ENCODE measurements around the gene IL24. TPM values are rescaled to one million over a fixed set of nuclear protein-coding genes. Genes with fewer than 3 reads are reported as not detected.
"Not testable (repeated sequence)": the region's sequence is repeated elsewhere in the genome, so short reads cannot be mapped to it uniquely, and the experiment has no call there.

The IL24 gene
- polyA plus RNA-seq, 3 donors: 0.09 to 7.7 TPM; not detected in 1

DNA sequence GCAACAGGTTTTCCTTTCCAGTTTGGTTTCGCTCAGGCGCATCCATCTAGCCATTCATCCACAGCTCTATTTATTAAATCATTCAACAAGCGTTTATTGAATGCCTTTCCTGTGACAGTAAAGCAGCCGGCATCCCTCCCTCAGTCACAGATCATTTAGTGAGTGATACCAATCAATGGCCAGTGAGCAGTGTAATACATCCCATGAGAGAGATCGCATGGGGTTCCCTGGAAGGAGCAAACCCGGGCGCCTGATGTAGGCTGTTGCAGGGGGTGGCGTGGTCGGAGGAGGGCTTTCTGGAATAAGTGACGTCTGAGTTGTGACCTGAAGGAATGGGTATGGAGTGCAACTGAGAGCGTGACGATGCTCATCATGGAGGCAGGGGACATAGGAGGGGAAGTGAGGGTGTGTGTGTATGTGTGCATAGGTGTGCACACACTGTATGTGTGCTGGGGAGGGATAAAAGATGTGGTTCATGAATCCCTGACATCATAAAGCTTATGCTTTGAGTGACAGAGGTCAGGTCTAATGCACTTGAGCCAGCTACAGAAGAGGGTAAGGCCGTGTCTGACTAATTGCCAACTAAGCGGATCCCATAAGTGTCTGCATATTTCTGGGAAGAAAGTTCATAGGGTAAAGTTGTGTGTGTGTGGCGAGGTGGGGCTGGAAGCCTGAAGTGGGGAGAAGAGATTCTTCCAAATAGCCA, 17.9 kb downstream of the IL24 start:
- 78 to 85% (median 82%) methylated on average over 15 of the region's 15 CpGs for WGBS, 3 donors
- no peak overlapping the region for H3K27ac ChIP-seq (ENCODE audit: low read depth, low read length)

DNA sequence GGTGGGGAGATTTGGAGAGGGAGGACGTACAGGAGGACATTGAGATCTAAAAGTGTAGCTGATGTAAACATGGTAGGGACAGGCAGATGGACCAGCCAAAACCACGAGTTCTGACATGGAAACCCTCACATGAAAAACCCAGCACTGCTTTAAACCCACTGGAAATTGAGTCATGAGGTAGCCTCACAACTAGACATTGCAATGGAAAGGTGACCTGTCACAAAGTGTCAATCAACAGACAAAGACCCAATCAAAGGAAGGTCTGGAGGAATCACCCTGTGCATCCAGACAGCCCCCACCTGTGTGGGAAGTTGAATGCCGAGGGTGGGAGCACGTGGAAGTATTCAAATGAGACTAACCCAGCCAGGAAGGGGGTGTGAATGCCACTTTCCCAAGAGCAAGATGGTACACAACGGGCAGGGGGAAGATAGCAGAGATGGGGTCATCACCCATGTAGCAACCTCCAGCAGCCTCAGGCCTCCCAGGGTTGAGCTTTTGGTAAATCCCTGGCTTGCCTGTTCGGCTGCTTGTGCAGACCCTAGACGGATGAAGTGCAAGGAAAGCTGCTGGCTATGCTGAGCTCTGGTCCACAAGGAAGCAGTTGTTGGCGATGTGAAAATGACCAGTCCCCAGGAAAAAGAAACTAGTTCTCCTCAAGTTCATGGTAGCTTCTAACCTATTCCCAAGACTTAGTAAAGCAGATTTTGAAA, 18.9 kb downstream of the IL24 start:
- WGBS, 3 donors: 74 to 78% (median 75%) methylated on average over 8 of the region's 8 CpGs
- H3K27ac ChIP-seq (ENCODE audit: low read depth, low read length): no peak overlapping the region

DNA sequence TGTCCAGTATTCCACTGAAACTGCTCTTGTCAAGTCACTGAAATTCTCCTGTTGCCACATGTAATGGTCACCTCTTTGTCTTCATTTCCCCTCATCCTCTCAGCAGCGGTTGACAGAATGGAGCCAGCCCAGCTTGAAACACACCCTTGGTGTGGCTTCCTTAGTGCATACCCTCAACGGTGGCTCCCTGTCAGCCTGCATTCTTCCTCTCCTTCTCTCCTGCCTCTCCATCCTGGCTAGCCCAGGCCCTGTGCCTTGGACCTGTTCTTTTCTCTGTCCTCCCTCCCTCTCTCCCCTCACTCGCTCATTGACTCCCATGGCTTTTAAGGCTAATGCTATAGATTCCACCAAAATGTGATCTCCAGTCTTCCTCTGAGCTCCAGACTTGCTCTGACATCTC, 20.8 kb downstream of the IL24 start:
- 69 to 81% (median 73%) methylated on average over 3 of the region's 3 CpGs for WGBS, 3 donors

DNA sequence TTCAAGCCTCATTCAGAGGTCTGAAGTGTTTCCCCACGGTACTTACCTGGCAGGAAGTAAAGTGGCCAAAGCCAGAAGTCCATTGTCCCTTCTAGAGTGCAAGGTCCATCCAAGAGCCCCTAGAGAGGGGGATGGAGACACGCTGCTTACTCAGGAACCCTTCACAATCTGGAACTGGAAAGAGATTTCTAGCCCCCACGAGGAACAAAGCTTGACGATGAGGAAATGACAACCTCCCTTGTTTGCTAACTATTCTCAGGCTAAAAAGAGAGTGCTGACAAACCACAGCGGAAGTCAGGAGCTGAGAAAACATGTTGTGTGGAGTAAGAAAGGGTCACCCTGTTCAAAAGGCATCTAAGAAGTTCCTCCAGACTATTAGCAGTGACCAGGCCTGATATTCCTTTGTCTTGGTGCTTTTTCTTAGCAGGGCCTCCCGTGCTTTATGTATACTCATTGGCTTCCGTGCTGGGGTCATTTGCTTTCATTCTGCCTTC, 24.6 kb downstream of the IL24 start, which contains the start of gene FCMR:
TSS of gene FCMR (minus strand) at position 170 of the 494 bp plus-strand sequence. CDS start at position 83, 87 bp downstream.
- WGBS, 3 donors: 31 to 62% (median 32%) methylated on average over 7 of the region's 7 CpGs
- H3K27ac ChIP-seq (ENCODE audit: low read depth, low read length): no peak within 1 kb of the TSS

More for the DNA sequence above, 20.8 kb downstream of the IL24 start:
- no peak overlapping the region for H3K27ac ChIP-seq (ENCODE audit: low read depth, low read length)

DNA sequence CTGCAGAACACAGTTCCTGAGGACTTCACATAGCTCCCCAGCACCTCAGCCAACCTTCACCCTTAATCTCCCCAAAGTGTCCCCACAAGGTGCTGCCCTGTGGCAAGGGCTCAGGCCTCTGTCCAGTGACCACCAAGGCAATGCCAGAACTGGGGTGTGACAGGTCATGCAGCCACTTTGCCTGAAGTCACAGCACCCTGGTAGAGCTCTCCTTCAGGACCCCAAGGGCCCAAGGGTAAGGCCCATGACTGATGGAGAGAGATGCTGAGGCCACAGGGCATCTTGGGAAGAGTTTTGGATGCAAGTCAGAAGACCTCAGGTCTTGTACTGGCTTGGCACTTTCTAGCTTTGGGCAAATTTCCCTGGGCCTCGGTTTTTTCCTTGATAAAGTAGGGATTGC, 25.3 kb downstream of the IL24 start:
- WGBS, 3 donors: 69 to 82% (median 71%) methylated on average over 1 of the region's 1 CpG

DNA sequence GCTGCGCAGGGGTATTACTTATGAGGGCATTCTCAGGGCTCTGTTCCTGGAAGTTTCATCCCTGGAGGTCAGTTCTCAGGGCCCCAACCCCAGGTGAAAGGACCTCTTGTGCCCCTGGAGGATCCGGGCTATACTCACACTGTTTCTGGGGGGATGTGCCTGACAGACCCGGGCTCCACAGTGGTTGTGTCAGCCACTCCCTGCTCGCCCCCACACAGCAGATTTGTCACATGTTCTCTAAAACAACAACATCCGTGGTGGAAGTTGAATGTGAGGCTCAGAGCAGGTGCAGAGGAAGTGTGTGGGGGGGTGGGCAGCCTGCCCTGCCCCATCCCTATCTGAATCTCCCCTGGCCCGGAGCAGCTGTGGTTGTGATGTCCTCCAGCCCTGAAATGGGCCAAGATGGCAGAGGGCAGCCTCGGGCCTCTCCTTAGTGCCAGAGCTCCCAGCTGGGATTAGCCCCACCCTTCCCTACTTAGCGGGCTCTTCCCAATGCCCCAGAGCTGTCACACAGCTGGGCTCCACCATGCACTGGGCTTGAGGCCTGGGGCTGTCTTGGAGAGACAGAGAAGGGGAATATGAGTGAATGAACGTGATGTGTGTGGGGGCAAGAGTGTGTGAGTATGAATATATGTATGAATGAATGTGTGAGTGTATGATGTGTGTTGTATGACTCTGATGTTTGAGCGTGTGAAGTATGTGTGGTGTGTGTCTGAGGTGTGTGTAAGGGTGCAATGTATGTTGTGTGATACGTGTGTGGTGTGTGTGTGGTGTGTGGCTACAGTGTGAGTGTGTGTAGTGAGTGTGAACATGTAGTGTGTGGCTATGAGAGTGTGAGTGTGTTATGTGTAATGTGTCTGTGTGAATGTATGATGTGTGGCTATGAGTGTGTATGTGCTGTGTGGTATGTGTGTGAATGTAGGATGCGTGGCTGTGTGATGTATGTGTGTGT, 26.0 kb downstream of the IL24 start:
- no peak overlapping the region for H3K27ac ChIP-seq (ENCODE audit: low read depth, low read length)
- 54 to 77% (median 55%) methylated on average over 12 of the region's 12 CpGs for WGBS, 3 donors

More for the DNA sequence above, 25.3 kb downstream of the IL24 start:
- H3K27ac ChIP-seq (ENCODE audit: low read depth, low read length): no peak overlapping the region

DNA sequence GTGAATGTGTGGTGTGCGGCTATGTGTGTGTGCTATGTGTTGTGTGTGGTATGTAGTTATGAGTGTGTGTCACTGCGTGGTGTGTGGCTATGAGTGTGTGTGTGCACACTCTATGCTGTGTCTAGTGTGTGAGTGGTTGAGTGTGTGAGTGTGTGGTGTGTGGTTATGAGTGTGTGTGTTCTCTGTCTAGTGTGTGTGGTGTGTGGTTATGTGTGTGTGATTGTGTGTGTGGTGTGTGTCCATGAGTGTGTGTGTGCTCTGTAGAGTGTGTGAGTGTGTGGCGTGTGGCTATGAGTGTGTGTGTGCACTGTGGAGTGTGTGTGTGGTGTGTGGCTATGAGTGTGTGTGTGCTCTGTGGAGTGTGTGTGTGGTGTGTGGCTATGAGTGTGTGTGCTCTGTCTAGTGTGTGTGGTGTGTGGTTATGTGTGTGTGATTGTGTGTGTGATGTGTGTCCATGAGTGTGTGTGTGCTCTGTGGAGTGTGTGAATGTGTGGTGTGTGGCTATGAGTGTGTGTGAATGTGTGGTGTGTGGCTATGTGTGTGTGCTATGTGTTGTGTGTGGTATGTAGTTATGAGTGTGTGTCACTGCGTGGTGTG, 26.8 kb downstream of the IL24 start:
- WGBS, 3 donors: 92 to 100% (median 98%) methylated on average over 4 of the region's 4 CpGs
- H3K27ac ChIP-seq (ENCODE audit: low read depth, low read length): not testable (repeated sequence)

DNA sequence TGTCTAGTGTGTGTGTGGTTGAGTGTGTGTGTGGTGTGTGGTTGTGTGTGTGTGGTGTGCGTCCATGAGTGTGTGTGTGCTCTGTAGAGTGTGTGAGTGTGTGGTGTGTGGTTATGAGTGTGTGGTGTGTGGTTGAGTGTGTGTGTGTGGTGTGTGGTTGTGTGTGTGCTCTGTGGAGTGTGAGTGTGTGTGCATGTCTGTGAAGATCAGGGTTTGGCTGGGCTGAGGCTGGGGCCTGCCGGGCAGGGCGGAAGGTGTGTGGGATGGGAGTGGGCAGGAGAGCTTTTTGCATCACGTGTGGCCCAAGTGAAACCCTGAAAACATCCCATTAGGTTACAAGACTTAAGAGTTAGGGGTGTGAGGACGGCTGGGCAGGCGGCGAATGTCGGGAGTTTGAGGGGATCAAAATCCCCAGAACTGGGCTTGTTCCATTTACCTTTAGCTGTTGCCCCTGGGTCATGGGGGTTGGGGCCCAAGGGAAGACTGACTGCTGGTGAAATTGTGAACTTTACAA, 27.4 kb downstream of the IL24 start:
- H3K27ac ChIP-seq (ENCODE audit: low read depth, low read length): no peak overlapping the region
- WGBS, 3 donors: 78 to 88% (median 83%) methylated on average over 8 of the region's 8 CpGs

DNA sequence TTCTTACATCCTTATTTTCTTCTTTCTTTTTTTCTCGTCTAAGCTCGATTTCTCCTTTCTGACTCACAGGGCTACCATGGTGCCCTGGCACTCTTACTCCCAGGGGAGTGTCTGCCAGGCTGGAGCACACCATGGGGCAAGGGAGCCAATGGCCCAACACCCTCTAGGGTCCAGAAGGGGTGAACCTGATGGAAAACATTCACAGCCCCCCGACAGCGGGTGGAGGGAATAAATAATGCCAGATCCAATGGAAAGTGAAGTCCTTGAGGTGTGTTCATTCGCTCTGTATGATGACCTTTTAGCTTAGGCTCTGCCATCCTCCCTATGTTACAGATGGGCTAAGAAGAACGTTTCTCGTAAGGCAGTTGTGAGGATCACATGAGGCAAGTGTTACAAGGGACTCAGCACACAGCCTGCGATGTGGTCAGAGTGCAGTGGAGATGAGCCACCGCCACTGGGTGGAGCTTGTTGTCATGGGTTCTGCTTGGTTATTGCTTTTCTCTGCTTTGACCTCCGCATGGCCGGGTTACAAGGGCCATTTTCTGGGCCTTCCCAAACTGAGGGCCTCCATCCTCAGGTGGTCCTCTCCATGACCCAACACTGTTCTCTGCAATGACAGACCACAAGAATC, 28.0 kb downstream of the IL24 start:
- H3K27ac ChIP-seq (ENCODE audit: low read depth, low read length): no peak overlapping the region
- WGBS, 3 donors: 70 to 85% (median 75%) methylated on average over 11 of the region's 11 CpGs

DNA sequence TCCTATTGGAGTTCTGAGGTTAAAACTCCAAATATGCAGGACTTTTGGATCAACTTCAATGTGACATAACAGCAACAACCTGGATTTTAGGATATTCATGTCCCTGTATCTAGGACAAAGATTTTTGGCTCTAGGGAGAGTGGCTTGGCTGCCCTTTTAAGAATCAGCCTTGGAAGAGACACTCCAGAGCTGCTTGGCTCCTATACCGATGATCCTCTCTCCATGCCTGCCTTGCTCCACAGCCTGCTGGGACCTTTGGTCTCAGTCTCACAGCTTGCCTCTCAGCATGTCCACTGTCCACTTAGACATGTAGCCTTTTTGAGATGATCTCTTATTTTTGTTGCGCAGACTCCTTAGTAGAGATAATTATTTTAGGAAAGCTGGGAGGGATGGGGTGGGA, 29.0 kb downstream of the IL24 start:
- 78 to 84% (median 79%) methylated on average over 2 of the region's 2 CpGs for WGBS, 3 donors
- H3K27ac ChIP-seq (ENCODE audit: low read depth, low read length): no peak overlapping the region

DNA sequence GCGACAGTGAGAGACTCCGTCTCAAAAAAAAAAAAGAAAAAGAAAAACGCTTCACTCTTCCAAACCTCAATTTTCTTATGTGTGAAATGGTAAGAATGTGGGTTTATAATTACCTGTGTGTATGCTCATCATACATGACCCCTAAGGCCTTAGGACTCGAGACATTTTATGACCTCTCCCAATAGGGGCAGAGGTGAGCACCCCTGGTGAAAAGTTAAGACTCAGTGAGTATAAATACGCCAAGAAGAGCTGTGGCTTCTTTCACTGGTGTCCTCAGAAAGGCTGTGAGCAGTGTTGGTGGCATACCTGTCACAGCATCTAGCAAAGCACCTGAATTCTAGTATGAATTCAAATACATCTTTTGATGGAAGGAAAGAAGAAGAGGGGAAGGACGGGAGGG, 32.3 kb downstream of the IL24 start:
- WGBS, 3 donors: 77 to 92% (median 79%) methylated on average over 6 of the region's 6 CpGs
- no peak overlapping the region for H3K27ac ChIP-seq (ENCODE audit: low read depth, low read length)

DNA sequence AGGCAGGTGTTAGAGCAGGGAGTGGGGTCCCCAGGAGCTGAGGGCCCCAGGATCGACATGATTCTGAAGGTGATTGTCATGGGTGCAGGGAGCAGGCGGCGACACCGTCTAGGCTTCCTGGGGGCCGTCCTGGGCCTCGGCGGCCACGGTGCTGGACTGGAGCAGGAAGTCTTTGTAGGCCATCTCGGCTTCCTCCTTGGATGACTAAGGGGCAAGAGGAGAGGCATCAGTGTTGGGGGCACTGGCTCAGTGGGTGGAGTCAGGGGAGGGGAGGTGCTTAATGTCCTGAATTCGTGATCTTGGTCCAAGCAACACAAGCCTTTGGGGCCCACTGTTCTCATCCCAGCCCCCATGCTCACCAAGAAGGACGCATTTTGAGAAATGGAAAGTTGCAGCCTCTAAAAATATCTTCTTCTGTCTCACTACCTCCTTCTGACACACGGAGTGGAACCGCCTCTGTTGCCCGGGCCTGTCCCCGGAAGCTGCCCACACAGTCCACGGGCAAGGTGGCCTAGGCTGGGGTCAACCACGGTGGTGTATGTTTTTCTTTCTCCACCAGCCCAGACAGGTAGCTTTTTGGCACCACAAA, 33.1 kb downstream of the IL24 start:
- H3K27ac ChIP-seq (ENCODE audit: low read depth, low read length): no peak overlapping the region
- WGBS, 3 donors: 59 to 76% (median 61%) methylated on average over 17 of the region's 17 CpGs

DNA sequence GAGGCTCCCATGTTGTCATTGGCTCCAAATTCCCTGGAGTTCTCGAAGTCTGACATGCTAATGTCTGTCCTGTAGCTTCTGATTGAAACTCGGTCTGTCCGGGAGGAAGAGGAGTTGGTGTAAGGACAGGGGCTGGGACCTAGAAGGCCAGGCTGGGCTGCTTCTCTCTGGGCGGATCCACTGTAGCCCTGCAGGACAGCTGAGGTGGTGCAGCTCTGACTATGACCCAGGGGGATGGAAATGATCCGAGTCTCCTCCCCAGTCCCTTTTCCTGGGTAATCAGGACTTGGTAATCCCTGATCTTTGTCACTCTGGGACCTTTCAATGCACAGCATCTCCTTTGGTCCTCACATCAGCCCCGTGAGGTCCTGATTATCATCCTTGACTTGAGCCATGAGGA, 34.5 kb downstream of the IL24 start:
- 78 to 85% (median 82%) methylated on average over 6 of the region's 6 CpGs for WGBS, 3 donors
- H3K27ac ChIP-seq (ENCODE audit: low read depth, low read length): no peak overlapping the region

DNA sequence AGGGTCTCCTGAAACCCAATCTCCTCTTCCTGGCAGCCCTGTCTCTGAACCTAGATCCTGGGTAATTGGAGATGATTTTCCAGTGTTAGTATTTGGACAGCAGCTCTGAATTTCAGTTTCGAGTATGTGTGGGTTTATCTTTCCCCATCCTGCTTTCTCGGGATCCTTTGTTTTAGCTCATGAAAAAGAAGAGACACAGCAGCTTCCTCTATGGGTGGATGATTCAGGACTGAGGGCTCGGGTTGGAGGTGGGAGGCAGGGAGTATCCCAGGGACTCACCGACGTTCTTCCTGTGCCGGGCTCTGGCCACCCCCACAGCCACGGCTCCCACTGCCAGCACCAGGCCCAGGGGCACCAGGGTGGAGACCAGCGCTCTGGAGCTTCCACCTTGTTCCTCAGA, 34.9 kb downstream of the IL24 start:
- 64 to 92% (median 66%) methylated on average over 8 of the region's 8 CpGs for WGBS, 3 donors
- H3K27ac ChIP-seq (ENCODE audit: low read depth, low read length): no peak overlapping the region

DNA sequence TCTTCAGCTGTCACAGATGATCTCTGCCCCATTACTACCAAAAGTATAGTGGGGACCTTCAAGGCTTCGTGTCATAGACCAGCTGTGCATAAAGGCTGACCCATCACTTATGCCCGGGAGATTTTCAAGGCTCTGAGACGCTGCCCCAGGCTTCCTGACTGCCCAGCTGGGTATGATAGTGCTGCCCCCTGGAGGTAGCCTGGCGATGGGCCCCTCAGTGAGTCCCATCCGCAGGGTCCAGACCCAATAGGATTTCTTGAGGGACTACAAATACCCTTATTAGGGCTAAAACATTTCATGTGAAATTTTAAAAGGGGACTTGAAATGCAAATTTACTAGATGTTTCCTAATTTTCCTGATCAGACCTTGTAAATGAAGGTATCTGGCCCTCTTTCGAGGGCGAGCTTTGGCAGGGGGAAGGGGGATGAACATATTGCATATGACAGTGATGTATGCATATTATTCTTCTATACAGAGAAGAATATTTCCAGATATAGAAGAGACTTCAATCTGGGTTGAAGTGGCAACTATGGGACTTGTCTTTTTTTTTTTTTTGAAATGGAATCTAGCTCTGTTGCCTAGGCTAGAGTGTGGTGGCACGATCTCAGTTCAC, 36.2 kb downstream of the IL24 start:
- 65 to 68% (median 67%) methylated on average over 8 of the region's 8 CpGs for WGBS, 3 donors
- H3K27ac ChIP-seq (ENCODE audit: low read depth, low read length): no peak overlapping the region

DNA sequence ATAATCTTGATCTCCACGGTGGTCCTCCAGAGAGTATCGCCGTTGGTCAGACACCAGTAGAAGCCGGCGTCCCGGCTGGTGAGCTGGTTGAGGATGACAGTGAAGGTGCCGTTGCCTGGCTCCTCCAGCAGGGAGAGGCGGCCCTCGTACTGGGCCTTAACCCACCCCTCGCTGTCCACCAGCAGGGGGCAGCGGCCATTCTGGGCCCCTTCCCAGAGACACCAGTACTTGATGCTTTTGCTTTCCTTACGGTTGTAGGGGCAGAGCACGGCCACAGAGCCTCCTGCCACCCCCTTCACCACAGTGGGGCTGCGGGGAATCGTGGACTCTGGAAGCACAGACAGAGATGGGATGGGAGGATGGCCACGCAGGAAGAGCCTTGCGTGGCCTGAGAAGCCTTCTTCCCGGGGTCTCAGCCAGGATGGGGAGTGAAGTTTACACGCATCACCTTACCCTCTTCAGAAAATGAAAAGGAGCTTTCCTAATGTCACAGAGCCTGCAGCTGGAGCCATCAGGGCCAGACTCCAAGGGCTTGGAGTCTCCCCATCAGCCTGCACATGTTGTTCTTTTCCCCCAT, 38.3 kb downstream of the IL24 start:
- WGBS, 3 donors: 46 to 61% (median 59%) methylated on average over 19 of the region's 19 CpGs
- no peak overlapping the region for H3K27ac ChIP-seq (ENCODE audit: low read depth, low read length)

DNA sequence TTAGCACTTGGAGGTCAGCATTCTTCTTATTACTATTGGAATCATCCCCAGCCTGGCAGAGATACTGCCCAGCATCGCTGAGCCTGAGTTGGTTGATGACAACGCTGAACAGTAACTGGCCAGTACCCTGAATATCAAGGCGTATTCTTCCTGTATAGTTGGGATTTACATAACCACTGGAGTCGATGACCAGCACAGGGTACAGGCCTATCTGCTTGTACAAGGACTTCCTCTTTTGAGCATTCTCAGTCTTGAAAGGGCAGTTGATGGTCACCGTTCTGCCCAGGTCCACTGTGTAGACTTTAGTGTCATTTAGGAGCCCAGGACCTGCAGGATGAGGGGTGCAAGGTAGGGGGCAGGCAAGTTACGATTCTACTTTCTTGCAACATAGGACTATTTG, 40.2 kb downstream of the IL24 start:
- H3K27ac ChIP-seq (ENCODE audit: low read depth, low read length): no peak overlapping the region
- 87 to 92% (median 89%) methylated on average over 6 of the region's 6 CpGs for WGBS, 3 donors
